Smooth muscle cell (in vitro differentiated cells): Measurements from ENCODE around the gene SPOCD1. TPM values are rescaled to one million over a fixed set of nuclear protein-coding genes. Genes with fewer than 3 reads are reported as not detected.

Experiments used
- DNase-seq: peaks from one replicate; lab custom pipeline; 2025; ENCODE audit not compliant: unreplicated experiment; lab: John Stamatoyannopoulos, UW
- H2AFZ ChIP-seq: fragments of 200-600 bp; sonication (generic); 2 replicates; pipeline ENCODE4 v1.6.0; 2016; ENCODE audit warnings: antibody characterized with exemption, low read depth, mild to moderate bottlenecking
- H3F3A ChIP-seq: fragments of 200-600 bp; sonication (generic); 2 replicates; pipeline ENCODE4 v1.6.0; 2017; ENCODE audit warnings: antibody characterized with exemption, low read depth
- H3K27ac ChIP-seq: fragments of 200-600 bp; sonication (generic); 2 replicates; pipeline ENCODE4 v1.5.1; 2016; ENCODE audit warnings: low read depth, mild to moderate bottlenecking
- H3K27me3 ChIP-seq: fragments of 200-600 bp; sonication (generic); 2 replicates; pipeline ENCODE4 v1.6.1; 2016; ENCODE audit warnings: low read depth, mild to moderate bottlenecking
- H3K36me3 ChIP-seq: fragments of 200-600 bp; sonication (generic); 2 replicates; pipeline ENCODE4 v1.5.1; 2016; ENCODE audit warnings: low read depth
- H3K4me1 ChIP-seq: fragments of 200-600 bp; sonication (generic); 2 replicates; pipeline ENCODE4 v1.5.1; 2016; ENCODE audit warnings: low read depth
- H3K4me2 ChIP-seq: fragments of 200-600 bp; sonication (generic); 2 replicates; pipeline ENCODE4 v1.6.0; 2016; ENCODE audit warnings: mild to moderate bottlenecking
- H3K4me3 ChIP-seq: fragments of 200-600 bp; sonication (generic); 2 replicates; pipeline ENCODE4 v1.5.1; 2016; ENCODE audit warnings: mild to moderate bottlenecking
- H3K79me2 ChIP-seq: fragments of 200-600 bp; sonication (generic); 2 replicates; pipeline ENCODE4 v1.6.0; 2016; ENCODE audit warnings: low read depth, mild to moderate bottlenecking
- H3K9ac ChIP-seq: fragments of 200-600 bp; sonication (generic); 2 replicates; pipeline ENCODE4 v1.6.0; 2016; ENCODE audit warnings: low read depth
- H3K9me3 ChIP-seq: fragments of 200-600 bp; sonication (generic); replicated peaks from 2 replicates; pipeline ENCODE4 v1.5.1; 2016; ENCODE audit warnings: low read depth
- H4K20me1 ChIP-seq: fragments of 200-600 bp; sonication (generic); 2 replicates; pipeline ENCODE4 v1.6.0; 2016; ENCODE audit warnings: low read depth
- CTCF ChIP-seq: fragments of 200-600 bp; sonication (generic); IDR thresholded peaks from 2 replicates; pipeline ENCODE4 v1.5.1; 2017; ENCODE audit warnings: borderline replicate concordance, mild to moderate bottlenecking, antibody characterized with exemption; ENCODE audit not compliant: insufficient read depth, poor library complexity, severe bottlenecking
- WGBS: methylation state at CpG from one replicate; pipeline ENCODE4 v1.1.7; 2016; ENCODE audit warnings: low lambda C conversion rate; 5-methylcytosine and 5-hydroxymethylcytosine counted together
- polyA plus RNA-seq: library from polyadenylated mRNA; unstranded; fragments of >200 nt; fragmentation: Nextera tagmentation; extraction: Ambion mirVana; gene quantifications from 2 replicates; pipeline ENCODE4 v1.2.1, GENCODE V29; 2016
- total RNA-seq: library from RNA; depleted of rRNA; stranded (reverse); fragments of >200 nt; gene quantifications from 2 replicates; pipeline ENCODE4 v1.2.3, GENCODE V29; 2014

SPOCD1 gene
- total and polyA plus RNA-seq, 2 experiments from 2014 or later = 39.5 to 45.3 TPM

- no peak overlapping the region for H3K27ac ChIP-seq
- H3K27me3 ChIP-seq = no peaks in the 10 kb centered on the region
- no peak overlapping the region for H2AFZ ChIP-seq
- H3K36me3 ChIP-seq = no peaks in the 10 kb centered on the region
- H3K9ac ChIP-seq = no peak overlapping the region
- no peak overlapping the region for H3K4me3 ChIP-seq
- no peaks in the 10 kb centered on the region for H3K9me3 ChIP-seq
- peaks cover 25% of the 10 kb centered on the region for H3K4me1 ChIP-seq
- no peak for TF ChIP-seq CTCF
- WGBS = 93% methylated on average over 16 of the region's 16 CpGs
- no peak for DNase-seq
- H3K79me2 ChIP-seq = peaks cover 34% of the 10 kb centered on the region
- no peak overlapping the region for H3K4me2 ChIP-seq
- no peaks in the 10 kb centered on the region for H3F3A ChIP-seq
- peaks cover 14% of the 10 kb centered on the region for H4K20me1 ChIP-seq
Measured at GRCh38 chr1:31799895-31800673, 15.7 kb downstream of the SPOCD1 start.

- H3K36me3 ChIP-seq = no peaks in the 10 kb centered on the region
- peak overlapping the region; percentile 82 for H3K27ac ChIP-seq
- H3K4me3 ChIP-seq = no peak overlapping the region
- H4K20me1 ChIP-seq = peaks cover 19% of the 10 kb centered on the region
- H2AFZ ChIP-seq = peak overlapping the region; percentile 26
- H3K27me3 ChIP-seq = no peaks in the 10 kb centered on the region
- TF ChIP-seq CTCF = no peak
- H3K9me3 ChIP-seq = no peaks in the 10 kb centered on the region
- H3F3A ChIP-seq = no peaks in the 10 kb centered on the region
- DNase-seq = no peak
- peak overlapping the region; percentile 47 for H3K9ac ChIP-seq
- H3K79me2 ChIP-seq = peaks cover 40% of the 10 kb centered on the region
- peaks cover 25% of the 10 kb centered on the region for H3K4me1 ChIP-seq
- peak overlapping the region; percentile 87 for H3K4me2 ChIP-seq
- WGBS = 89% methylated on average over 9 of the region's 9 CpGs
Measured at GRCh38 chr1:31799196-31799894, 16.5 kb downstream of the SPOCD1 start.

- Histone ChIP-seq H3K27ac (peak overlapping the region; percentile 82), H3K79me2 (peaks cover 40% of the 10 kb centered on the region), H3K9me3 (no peaks in the 10 kb centered on the region), H3F3A (no peaks in the 10 kb centered on the region), H3K4me1 (peaks cover 25% of the 10 kb centered on the region), H3K4me2 (peak overlapping the region; percentile 87), H3K36me3 (no peaks in the 10 kb centered on the region), H3K27me3 (no peaks in the 10 kb centered on the region), H2AFZ (peak overlapping the region; percentile 26), H3K4me3 (peak overlapping the region; percentile 42), H3K9ac (peak overlapping the region; percentile 47), H4K20me1 (peaks cover 20% of the 10 kb centered on the region)
- DNase-seq = no peak
- WGBS = 28% methylated on average over 17 of the region's 17 CpGs
- TF ChIP-seq CTCF = no peak
Measured at GRCh38 chr1:31798433-31799195, 17.2 kb downstream of the SPOCD1 start.
